ENCODE results near the gene ZNF280B. TPM values are rescaled to one million over a fixed set of nuclear protein-coding genes. Genes with fewer than 3 reads are reported as not detected.

Gene ZNF280B
- total RNA-seq, 1 experiment from 2014 or later = 8.2 TPM

DNA sequence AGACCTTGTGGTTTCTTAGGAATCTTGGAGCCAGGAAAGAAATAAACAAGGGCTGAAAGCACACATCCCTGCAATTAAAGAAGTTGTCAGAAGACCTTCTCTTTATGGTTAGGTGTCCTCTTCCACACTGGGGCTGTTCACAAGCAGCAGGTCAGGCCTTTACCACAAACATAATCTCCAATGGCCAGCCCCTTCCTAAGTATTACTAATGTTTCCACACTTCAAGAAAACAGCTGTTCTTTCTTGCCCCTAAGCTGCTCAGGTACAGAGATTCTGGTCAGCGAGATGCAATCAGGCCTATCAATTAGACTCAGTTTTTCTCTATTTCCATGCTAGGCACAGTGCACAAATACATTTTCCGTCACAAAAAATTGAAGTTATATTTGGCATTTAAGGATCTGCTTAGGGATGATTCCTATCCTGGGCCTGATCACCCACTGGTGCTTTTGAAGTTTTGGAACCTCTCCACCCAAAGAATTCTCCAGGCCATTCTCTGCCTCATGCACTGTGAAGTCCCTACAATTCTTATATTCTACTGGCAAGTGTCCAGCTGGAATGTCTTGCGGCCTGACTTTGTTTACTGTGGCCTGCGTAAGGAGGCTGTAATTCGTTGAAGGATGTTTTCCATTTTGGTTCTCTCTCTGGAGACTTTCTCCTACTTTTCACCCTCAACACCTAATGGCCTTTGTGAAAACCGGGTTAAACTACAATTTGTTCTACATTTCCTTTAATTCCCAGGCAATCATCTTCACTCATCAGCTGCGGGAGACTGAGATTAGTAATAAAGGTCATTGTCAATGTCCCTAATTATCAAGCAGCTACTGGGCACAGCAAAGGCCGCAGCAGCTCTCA is 45.4 kb upstream of the ZNF280B start:
- Histone ChIP-seq H2BK120ac (ENCODE audit: low read depth, low read length, poor library complexity, severe bottlenecking) (no peak overlapping the region), H3T11ph (ENCODE audit: low read length) (no peak overlapping the region), H3K79me2 (ENCODE audit: insufficient read depth, low read length) (no peaks in the 10 kb centered on the region), H3K4ac (ENCODE audit: low read depth, low read length) (no peak overlapping the region), H3K56ac (ENCODE audit: insufficient read length, low read depth, low read length) (no peak overlapping the region), H2AK5ac (ENCODE audit: insufficient read length, low read length) (no peak overlapping the region), H2BK5ac (ENCODE audit: insufficient read length, low read length) (no peak overlapping the region), H3K23me2 (ENCODE audit: insufficient read length, low read depth, low read length, poor library complexity, severe bottlenecking) (no peaks in the 10 kb centered on the region), H3K79me1 (ENCODE audit: insufficient read depth, low read depth, low read length, poor library complexity, severe bottlenecking) (no peaks in the 10 kb centered on the region), H4K91ac (ENCODE audit: insufficient read length, low read depth, low read length) (no peak overlapping the region), H2BK12ac (ENCODE audit: insufficient read length, low read depth, low read length) (no peak overlapping the region), H2BK15ac (ENCODE audit: low read depth, low read length) (no peak overlapping the region), H3K23ac (ENCODE audit: insufficient read length, low read depth, low read length) (no peak overlapping the region), H4K8ac (replicated peaks; ENCODE audit: insufficient read length, low read depth, low read length) (no peak overlapping the region), H3K18ac (ENCODE audit: insufficient read length, low read depth, low read length) (no peak overlapping the region), H3K14ac (ENCODE audit: insufficient read depth, low read length) (no peak overlapping the region), H2AFZ (ENCODE audit: low read length) (no peak overlapping the region), H3K4me1 (ENCODE audit: insufficient read depth, low read length) (no peaks in the 10 kb centered on the region), H3K9ac (ENCODE audit: extremely low read depth, insufficient read length, low read length) (no peak overlapping the region), H4K20me1 (ENCODE audit: control insufficient read depth, insufficient read depth, insufficient read length) (no peaks in the 10 kb centered on the region), H2BK20ac (ENCODE audit: low read depth, low read length, poor library complexity, severe bottlenecking) (no peak overlapping the region), H4K5ac (ENCODE audit: insufficient read length, low read depth, low read length) (no peak overlapping the region), H3K4me2 (ENCODE audit: insufficient read depth, insufficient read length, low read length) (no peak overlapping the region), H3K27me3 (ENCODE audit: insufficient read depth, low read length) (peaks cover 27% of the 10 kb centered on the region; the same call in 1 of the 2 replicates), H3K27ac (ENCODE audit: insufficient read length, low read depth, low read length) (no peak overlapping the region), H3K9me3 (ENCODE audit: control insufficient read depth, low read depth, low read length) (no peaks in the 10 kb centered on the region)
- Mint-ChIP-seq H3K36me3 (ENCODE audit: insufficient read depth in 1 of 3, low read depth in 3 of 3) (peaks cover 0 to 1% (median 1%) of the 10 kb centered on the region in 3 experiments; a peak in 4 of 7 replicates), H3K4me1 (no peaks in the 10 kb centered on the region), H3K27me3 (ENCODE audit: low read depth) (peaks cover 84% of the 10 kb centered on the region), H3K9me3 (peaks cover 8% of the 10 kb centered on the region in 2 experiments; a peak in 4 of 5 replicates), H3K27ac (no peak overlapping the region), H3K4me3 (no peak overlapping the region)
- DNase-seq = no peak
- no CpG with 5 or more reads among the region's 8 CpGs for WGBS (ENCODE audit: extremely low coverage, insufficient read length, low lambda C conversion rate)
- TF ChIP-seq, protein P1, sequence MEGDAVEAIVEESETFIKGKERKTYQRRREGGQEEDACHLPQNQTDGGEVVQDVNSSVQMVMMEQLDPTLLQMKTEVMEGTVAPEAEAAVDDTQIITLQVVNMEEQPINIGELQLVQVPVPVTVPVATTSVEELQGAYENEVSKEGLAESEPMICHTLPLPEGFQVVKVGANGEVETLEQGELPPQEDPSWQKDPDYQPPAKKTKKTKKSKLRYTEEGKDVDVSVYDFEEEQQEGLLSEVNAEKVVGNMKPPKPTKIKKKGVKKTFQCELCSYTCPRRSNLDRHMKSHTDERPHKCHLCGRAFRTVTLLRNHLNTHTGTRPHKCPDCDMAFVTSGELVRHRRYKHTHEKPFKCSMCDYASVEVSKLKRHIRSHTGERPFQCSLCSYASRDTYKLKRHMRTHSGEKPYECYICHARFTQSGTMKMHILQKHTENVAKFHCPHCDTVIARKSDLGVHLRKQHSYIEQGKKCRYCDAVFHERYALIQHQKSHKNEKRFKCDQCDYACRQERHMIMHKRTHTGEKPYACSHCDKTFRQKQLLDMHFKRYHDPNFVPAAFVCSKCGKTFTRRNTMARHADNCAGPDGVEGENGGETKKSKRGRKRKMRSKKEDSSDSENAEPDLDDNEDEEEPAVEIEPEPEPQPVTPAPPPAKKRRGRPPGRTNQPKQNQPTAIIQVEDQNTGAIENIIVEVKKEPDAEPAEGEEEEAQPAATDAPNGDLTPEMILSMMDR (conservative IDR thresholded peaks at IDR 0.05) = no peak
